Endothelial cell of umbilical vein (primary cell): ENCODE data around the gene PRPF40A. TPM values are rescaled to one million over a fixed set of nuclear protein-coding genes. Genes with fewer than 3 reads are reported as not detected.
A peak's percentile ranks its signal among the peaks of the same experiment; 100 is the strongest.

ENCODE experiments used
- BruUV-seq: library from RNA; stranded (reverse); fragments of 400-500 nt; replicated peaks from 2 replicates; lab custom pipeline; 2021; lab: Mats Ljungman, UMichigan
- CTCF ChIA-PET: fragments of 300-600, 350-600 bp; sonication (Branson Sonifier 250); formaldehyde crosslinking; loops from one replicate; lab custom pipeline; 2021; ENCODE audit warnings: antibody characterized with exemption, inconsistent platforms; lab: Charles Lee
- POLR2A ChIA-PET: fragments of 300-600, 350-600 bp; sonication (Branson Sonifier 250); formaldehyde crosslinking; loops from one replicate; lab custom pipeline; 2021; ENCODE audit warnings: antibody characterized with exemption, inconsistent platforms; lab: Charles Lee
- DNase-seq: peaks from one replicate; pipeline ENCODE4 v3.0.0-alpha.2; 2011; ENCODE audit warnings: low read depth, low spot score
- FAIRE-seq: peaks from 2 replicates; lab custom pipeline; 2011; peaks lifted over from hg19 to GRCh38; lab: Jason Lieb, UNC
- H2AFZ ChIP-seq: 2 replicates; pipeline ENCODE4 v1.6.0; 2012; ENCODE audit warnings: low read depth, low read length, control low read depth, inconsistent platforms
- H3K27ac ChIP-seq: 2 replicates; pipeline ENCODE4 v1.5.1; 2011; ENCODE audit warnings: low read depth, mild to moderate bottlenecking, control low read depth, low read length, moderate library complexity; ENCODE audit not compliant: insufficient read depth
- H3K27me3 ChIP-seq, 2 experiments: 2 replicates each; pipeline versions ENCODE4 v1.6.0 to v1.6.1; 2011; ENCODE audit warnings: low read length in 2 of 2, mixed read lengths in 1 of 2; ENCODE audit not compliant: control insufficient read depth in 2 of 2, insufficient read depth in 2 of 2
- H3K36me3 ChIP-seq, 2 experiments: 2 replicates in 1 of 2; 3 replicates in 1 of 2; pipeline ENCODE4 v1.5.1; 2011; ENCODE audit warnings: low read length in 2 of 2, mild to moderate bottlenecking in 1 of 2, moderate library complexity in 1 of 2; ENCODE audit not compliant: control insufficient read depth in 2 of 2, insufficient read depth in 2 of 2; ENCODE audit errors: extremely low read depth in 1 of 2
- H3K4me1 ChIP-seq: 3 replicates; pipeline ENCODE4 v1.5.1; 2011; ENCODE audit warnings: mild to moderate bottlenecking, low read length; ENCODE audit not compliant: control insufficient read depth, insufficient read depth; ENCODE audit errors: extremely low read depth
- H3K4me2 ChIP-seq: 2 replicates; pipeline ENCODE4 v1.6.1; 2011; ENCODE audit warnings: low read length, control low read depth, mixed read lengths; ENCODE audit not compliant: insufficient read depth
- H3K4me3 ChIP-seq, 3 experiments: fragments of 200-600 bp in 1 of 3; sonication (generic), shearing (Covaris generic) in 1 of 3; replicated peaks in 1 of 3; 2 replicates each; pipeline ENCODE4 v1.5.1; 2011 to 2016; ENCODE audit warnings: control low read depth in 3 of 3, low read length in 3 of 3, mild to moderate bottlenecking in 2 of 3, inconsistent platforms in 1 of 3, low read depth in 1 of 3, moderate library complexity in 1 of 3; ENCODE audit not compliant: insufficient read depth in 1 of 3
- H3K79me2 ChIP-seq: 2 replicates; pipeline ENCODE4 v1.6.0; 2012; ENCODE audit warnings: low read length, inconsistent platforms; ENCODE audit not compliant: control insufficient read depth, insufficient read depth
- H3K9ac ChIP-seq: replicated peaks from 2 replicates; pipeline ENCODE3; 2011; ENCODE audit warnings: low read length, control low read depth; ENCODE audit not compliant: insufficient read depth; ENCODE audit errors: extremely low read depth
- H3K9me1 ChIP-seq: replicated peaks from 3 replicates; pipeline ENCODE4 v1.6.0; 2011; ENCODE audit warnings: mild to moderate bottlenecking, low read length; ENCODE audit not compliant: control insufficient read depth, insufficient read depth; ENCODE audit errors: extremely low read depth
- H3K9me3 ChIP-seq: replicated peaks from 2 replicates; pipeline ENCODE4 v1.5.1; 2012; ENCODE audit warnings: low read length, inconsistent platforms; ENCODE audit not compliant: control insufficient read depth, insufficient read depth
- H4K20me1 ChIP-seq: replicated peaks from 2 replicates; pipeline ENCODE3; 2011; ENCODE audit warnings: mild to moderate bottlenecking, low read length; ENCODE audit not compliant: control insufficient read depth, insufficient read depth; ENCODE audit errors: extremely low read depth
- EZH2 ChIP-seq: IDR thresholded peaks from 2 replicates; pipeline ENCODE4 v1.6.1; 2012; ENCODE audit warnings: borderline replicate concordance, low read depth, mild to moderate bottlenecking, moderate library complexity, low read length, inconsistent platforms; ENCODE audit not compliant: severe bottlenecking
- FOS ChIP-seq: IDR thresholded peaks from 2 replicates; pipeline ENCODE4 v1.6.1; 2011; ENCODE audit warnings: mild to moderate bottlenecking, low read length, moderate library complexity, borderline replicate concordance; ENCODE audit not compliant: insufficient read depth
- GATA2 ChIP-seq: IDR thresholded peaks from 2 replicates; pipeline ENCODE4 v1.7.0; 2011; ENCODE audit warnings: low read depth, mild to moderate bottlenecking, moderate library complexity, mixed read lengths, low read length; ENCODE audit not compliant: insufficient read length, insufficient read depth
- JUN ChIP-seq: IDR thresholded peaks from 2 replicates; pipeline ENCODE4 v1.6.1; 2011; ENCODE audit warnings: borderline replicate concordance, low read depth; ENCODE audit not compliant: insufficient read length, insufficient read depth
- MAX ChIP-seq: IDR thresholded peaks from 2 replicates; pipeline ENCODE4 v1.6.1; 2011; ENCODE audit not compliant: insufficient read depth, insufficient read length
- MYC ChIP-seq: IDR thresholded peaks from one replicate; pipeline ENCODE4 v1.6.1; 2011; ENCODE audit warnings: mild to moderate bottlenecking, low read depth, low read length
- POLR2A ChIP-seq: IDR thresholded peaks from 2 replicates; pipeline ENCODE4 v1.6.1; 2012; ENCODE audit warnings: low read depth, mild to moderate bottlenecking, control low read depth, low read length
- POLR2AphosphoS5 ChIP-seq: IDR thresholded peaks from 2 replicates; pipeline ENCODE4 v1.6.1; 2012; ENCODE audit warnings: low read depth, mild to moderate bottlenecking, control low read depth, low read length, moderate library complexity; ENCODE audit not compliant: insufficient read depth
- dilution Hi-C: fragments of 300-500 bp; cut with MboI; formaldehyde crosslinking; loops from one replicate; pipeline ENCODE4 v1.15.0; 2019; ENCODE audit warnings: low sequenced_read_pairs; ENCODE audit not compliant: extremely low pct_ligation_motif_present
- intact Hi-C: fragments of 100-400 bp; cut with micrococcal nuclease; formaldehyde crosslinking; loops from one replicate; pipeline ENCODE4 v1.10.0; 2022
- polyA plus RNA-seq, 4 experiments: library from polyadenylated mRNA; depleted of rRNA in 3 of 4; stranded (reverse) in 3 of 4; unstranded in 1 of 4; fragments of >200 nt; gene quantifications; 2 replicates each; pipeline versions ENCODE4 v1.2.1 to v1.2.3, GENCODE V29; 2011 to 2012; ENCODE audit warnings: missing spikeins in 1 of 4
- total RNA-seq: library from RNA; stranded (reverse); gene quantifications from 2 replicates; pipeline ENCODE4 v1.2.3, GENCODE V29; 2021
- TF ChIP-seq, protein P1 (sequence below), 2 donors: IDR thresholded peaks; 1 replicate in 1 of 2; 2 replicates in 1 of 2; pipeline ENCODE4 v1.5.1; 2011; ENCODE audit warnings: low read length in 2 of 2, mild to moderate bottlenecking in 2 of 2, moderate library complexity in 2 of 2, control low read depth in 1 of 2, inconsistent platforms in 1 of 2, low read depth in 1 of 2; ENCODE audit not compliant: insufficient read depth in 1 of 2; ENCODE audit errors: extremely low read depth in 1 of 2

Gene PRPF40A
- total and polyA plus RNA-seq, 2 donors (not counting 3 experiments of a cell fraction or from before 2014, with no cell fraction given), result 58.2 to 123 TPM

DNA sequence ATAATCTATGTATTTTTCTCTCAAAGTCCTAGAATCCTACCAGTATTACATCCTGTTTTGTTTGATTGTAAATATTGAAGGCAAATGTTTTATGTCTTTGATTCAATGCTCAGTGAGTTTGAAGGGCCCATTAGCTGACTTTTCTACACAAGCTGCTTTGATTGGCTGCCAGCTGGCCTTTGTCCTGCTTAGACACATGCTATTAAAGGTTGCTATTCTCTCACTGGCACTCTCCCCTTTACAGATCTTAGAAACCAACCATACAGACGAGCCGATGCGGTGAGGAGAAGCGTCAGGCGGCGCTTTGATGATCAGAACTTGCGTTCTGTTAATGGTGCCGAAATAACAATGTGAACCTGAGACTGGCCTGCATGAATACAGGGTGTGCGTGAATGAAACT lies 69.7 kb downstream of the PRPF40A start:
- dilution Hi-C loops, result no loop called here

More for the DNA sequence above, 69.7 kb downstream of the PRPF40A start:
- no peaks in the 10 kb centered on the region for H3K9me3 ChIP-seq
- intact Hi-C loops, result no loop called here
- H2AFZ ChIP-seq, result no peak overlapping the region
- H3K4me3 ChIP-seq, result no peak overlapping the region
- no peaks in the 10 kb centered on the region for H3K27me3 ChIP-seq
- BruUV-seq, result no TSS peak
- H4K20me1 ChIP-seq, result no peaks in the 10 kb centered on the region
- H3K36me3 ChIP-seq, result peaks cover 2 to 6% of the 10 kb centered on the region in 2 experiments
- H3K9me1 ChIP-seq, result no peaks in the 10 kb centered on the region
- no peaks in the 10 kb centered on the region for H3K79me2 ChIP-seq
- TF ChIP-seq FOS (no peak), POLR2AphosphoS5 (no peak), EZH2 (no peak), MAX (no peak), POLR2A (no peak), GATA2 (no peak), MYC (no peak), JUN (no peak)
- TF ChIP-seq, protein P1, sequence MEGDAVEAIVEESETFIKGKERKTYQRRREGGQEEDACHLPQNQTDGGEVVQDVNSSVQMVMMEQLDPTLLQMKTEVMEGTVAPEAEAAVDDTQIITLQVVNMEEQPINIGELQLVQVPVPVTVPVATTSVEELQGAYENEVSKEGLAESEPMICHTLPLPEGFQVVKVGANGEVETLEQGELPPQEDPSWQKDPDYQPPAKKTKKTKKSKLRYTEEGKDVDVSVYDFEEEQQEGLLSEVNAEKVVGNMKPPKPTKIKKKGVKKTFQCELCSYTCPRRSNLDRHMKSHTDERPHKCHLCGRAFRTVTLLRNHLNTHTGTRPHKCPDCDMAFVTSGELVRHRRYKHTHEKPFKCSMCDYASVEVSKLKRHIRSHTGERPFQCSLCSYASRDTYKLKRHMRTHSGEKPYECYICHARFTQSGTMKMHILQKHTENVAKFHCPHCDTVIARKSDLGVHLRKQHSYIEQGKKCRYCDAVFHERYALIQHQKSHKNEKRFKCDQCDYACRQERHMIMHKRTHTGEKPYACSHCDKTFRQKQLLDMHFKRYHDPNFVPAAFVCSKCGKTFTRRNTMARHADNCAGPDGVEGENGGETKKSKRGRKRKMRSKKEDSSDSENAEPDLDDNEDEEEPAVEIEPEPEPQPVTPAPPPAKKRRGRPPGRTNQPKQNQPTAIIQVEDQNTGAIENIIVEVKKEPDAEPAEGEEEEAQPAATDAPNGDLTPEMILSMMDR (IDR thresholded peaks at IDR 0.05; ENCODE audit: extremely low read depth in 1 of 2, insufficient read depth in 1 of 2, low read depth in 1 of 2, low read length in 2 of 2), result no peak
- FAIRE-seq (no peak), DNase-seq (peak; percentile 5)
- peaks cover 5% of the 10 kb centered on the region for H3K4me1 ChIP-seq
- H3K4me2 ChIP-seq, result no peak overlapping the region
- CTCF ChIA-PET, result interaction anchor here (1.4 to 3.8 kb wide), 5 partner anchors 8 to 611 kb away, joined by 3 to 30 read pairs (median 7); partner anchors contain the start of gene STAM2
- no peak overlapping the region for H3K9ac ChIP-seq
- no peak overlapping the region for H3K27ac ChIP-seq
- POLR2A ChIA-PET, result interaction anchor here (0.9 kb wide), 1 partner anchor 12 kb away, joined by 3 read pairs; no protein-coding TSS in a partner anchor
